T-cell (primary cell): ENCODE results near the gene CHM. TPM values are rescaled to one million over a fixed set of nuclear protein-coding genes. Genes with fewer than 3 reads are reported as not detected.
"Not testable (repeated sequence)": the region's sequence is repeated elsewhere in the genome, so short reads cannot be mapped to it uniquely, and the experiment has no call there.

Experiments
- ATAC-seq, 4 experiments: fragments of 200-7000 bp in 3 of 4; fragments of 150-1000 bp in 1 of 4; cut with Tn5 transposase; replicated peaks in 1 of 4; 1 replicate in 3 of 4; 2 replicates in 1 of 4; pipeline ENCODE4 v1.10.0; 2021; ENCODE audit warnings: moderate library complexity in 3 of 4, mild to moderate bottlenecking in 2 of 4, moderate number of reproducible peaks in 1 of 4
- CTCF ChIA-PET, 2 donors: fragments of 300-600 bp; sonication (Branson Sonifier 250); formaldehyde crosslinking; loops; one replicate each; lab custom pipeline; 2022; ENCODE audit warnings: antibody characterized with exemption in 2 of 2; lab: Charles Lee
- POLR2A ChIA-PET, 2 donors: fragments of 300-600 bp; sonication (Branson Sonifier 250); formaldehyde crosslinking; loops; one replicate each; lab custom pipeline; 2022; ENCODE audit warnings: antibody characterized with exemption in 2 of 2; lab: Charles Lee
- DNase-seq, 35 experiments: peaks; one replicate each; pipeline versions ENCODE4 v3.0.0 to v3.0.0-alpha.2; 2013 to 2023
- H3K27ac ChIP-seq: one replicate; pipeline ENCODE4 v1.5.1; 2013; ENCODE audit warnings: low read length
- H3K27me3 ChIP-seq, 2 experiments: replicated peaks in 1 of 2; 1 replicate in 1 of 2; 2 replicates in 1 of 2; pipeline versions ENCODE4 v1.6.1 to v1.7.0; 2013; ENCODE audit warnings: low read length in 1 of 2, mixed read lengths in 1 of 2; ENCODE audit not compliant: control insufficient read depth in 2 of 2, insufficient read depth in 2 of 2; ENCODE audit errors: extremely low read depth in 1 of 2
- H3K36me3 ChIP-seq, 2 donors: 1 replicate in 1 of 2; 2 replicates in 1 of 2; pipeline versions ENCODE4 v1.6.1 to v1.7.0; 2013; ENCODE audit warnings: low read length in 1 of 2; ENCODE audit not compliant: control insufficient read depth in 2 of 2, insufficient read depth in 1 of 2; ENCODE audit errors: extremely low read depth in 1 of 2
- H3K4me1 ChIP-seq, 2 experiments: 1 replicate in 1 of 2; 2 replicates in 1 of 2; pipeline versions ENCODE4 v1.6.1 to v1.7.0; 2013; ENCODE audit warnings: low read length in 2 of 2, mixed read lengths in 1 of 2; ENCODE audit not compliant: insufficient read depth in 2 of 2, control insufficient read depth in 1 of 2; ENCODE audit errors: extremely low read depth in 1 of 2
- H3K4me3 ChIP-seq, 2 donors: 1 replicate in 1 of 2; 2 replicates in 1 of 2; pipeline versions ENCODE4 v1.5.1 to v1.7.0; 2013; ENCODE audit warnings: mild to moderate bottlenecking in 2 of 2, low read length in 1 of 2, moderate library complexity in 1 of 2; ENCODE audit not compliant: control insufficient read depth in 1 of 2; ENCODE audit errors: extremely low read depth in 1 of 2
- H3K9me3 ChIP-seq: 2 replicates; pipeline ENCODE4 v1.7.0; 2013
- H3K27ac Mint-ChIP-seq, 2 donors: one replicate each; pipeline ENCODE4 v1.8.0; 2020 to 2021; ENCODE audit warnings: mild to moderate bottlenecking in 2 of 2, mixed read lengths in 2 of 2
- H3K27me3 Mint-ChIP-seq, 2 donors: one replicate each; pipeline ENCODE4 v1.8.0; 2021 to 2022; ENCODE audit warnings: mixed read lengths in 2 of 2
- H3K36me3 Mint-ChIP-seq: one replicate; pipeline ENCODE4 v1.8.0; 2021; ENCODE audit warnings: mixed read lengths
- H3K4me1 Mint-ChIP-seq, 3 donors: one replicate each; pipeline ENCODE4 v1.8.0; 2020 to 2022; ENCODE audit warnings: mixed read lengths in 3 of 3, mild to moderate bottlenecking in 1 of 3
- H3K4me3 Mint-ChIP-seq, 3 donors: one replicate each; pipeline ENCODE4 v1.8.0; 2020 to 2022; ENCODE audit warnings: mild to moderate bottlenecking in 3 of 3, mixed read lengths in 3 of 3, moderate library complexity in 3 of 3
- H3K9me3 Mint-ChIP-seq, 3 donors: one replicate each; pipeline ENCODE4 v1.8.0; 2020 to 2022; ENCODE audit warnings: mixed read lengths in 3 of 3
- WGBS: methylation state at CpG from one replicate; pipeline ENCODE4 v1.1.5; 2013; ENCODE audit warnings: missing lambda C conversion rate; ENCODE audit not compliant: insufficient coverage; 5-methylcytosine and 5-hydroxymethylcytosine counted together
- total RNA-seq, 35 experiments: library from RNA in 6 of 35; stranded (reverse) in 6 of 35; fragments of 120-200 nt in 1 of 35; gene quantifications; one replicate each; pipeline versions ENCODE4 v1.2.1 to v1.2.4 and lab custom pipeline; 2013 to 2026

Gene CHM
- total RNA-seq, 5 donors from 2014 or later (not counting 1 experiment from before 2014, with no cell fraction given), result 10.5 to 16.8 (median 16.2) TPM

- CTCF ChIA-PET, result no interaction called here
- Mint-ChIP-seq H3K4me3 (no peak overlapping the region), H3K36me3 (peaks cover 42% of the 10 kb centered on the region), H3K4me1 (peaks cover 26 to 48% (median 26%) of the 10 kb centered on the region in 3 donors), H3K27me3 (no peaks in the 10 kb centered on the region), H3K27ac (no peak overlapping the region), H3K9me3 (peaks cover 0 to 4% (median 3%) of the 10 kb centered on the region in 3 donors)
- 100% methylated on average over 1 of the region's 4 CpGs for WGBS
- H3K4me3 ChIP-seq, result no peak overlapping the region
- no peaks in the 10 kb centered on the region for H3K9me3 ChIP-seq
- no peaks in the 10 kb centered on the region for H3K36me3 ChIP-seq
- DNase-seq, result no peak
- ATAC-seq, result no peak
- POLR2A ChIA-PET, result no interaction called here
- H3K27ac ChIP-seq, result no peak overlapping the region
- H3K27me3 ChIP-seq, result no peaks in the 10 kb centered on the region
- H3K4me1 ChIP-seq, result peaks cover 0 to 4% of the 10 kb centered on the region in 2 experiments
Measured at GRCh38 chrX:86016139-86016538, 31.2 kb downstream of the CHM start.

DNA sequence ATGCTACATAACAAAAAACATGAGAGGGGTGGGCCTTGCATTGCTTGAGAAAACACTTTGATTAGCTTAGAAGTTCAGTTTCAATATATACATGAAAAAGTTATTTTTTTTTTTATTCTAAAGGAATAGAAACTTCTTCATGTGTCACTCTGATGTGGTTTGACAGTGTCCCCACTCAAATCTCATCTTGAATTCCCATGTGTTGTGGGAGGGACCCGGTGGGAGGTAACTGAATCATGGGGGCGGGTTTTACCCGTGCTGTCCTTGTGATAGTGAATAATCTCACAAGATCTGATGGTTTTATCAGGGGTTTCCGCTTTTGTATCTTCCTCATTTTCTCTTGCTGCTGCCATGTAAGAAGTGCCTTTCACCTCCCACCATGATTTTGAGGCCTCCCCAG is 32.4 kb downstream of the CHM start:
- H3K27me3 ChIP-seq, CTCF ChIA-PET, H3K36me3 ChIP-seq, H3K27ac ChIP-seq, H3K4me3 ChIP-seq, H3K4me1 ChIP-seq, ATAC-seq, H3K27ac Mint-ChIP-seq, POLR2A ChIA-PET, H3K9me3 Mint-ChIP-seq, H3K4me3 Mint-ChIP-seq, H3K27me3 Mint-ChIP-seq, H3K9me3 ChIP-seq: not testable (repeated sequence)
- Mint-ChIP-seq H3K36me3 (peaks cover 44% of the 10 kb centered on the region), H3K4me1 (peaks cover 22 to 48% (median 23%) of the 10 kb centered on the region in 3 donors)
- peak in 6 of 35 experiments; percentile 1 for DNase-seq
- no CpG with 5 or more reads among the region's 4 CpGs for WGBS

- no peaks in the 10 kb centered on the region for H3K27me3 ChIP-seq
- CTCF ChIA-PET, result no interaction called here
- ATAC-seq (no peak), DNase-seq (peak in 10 of 35 experiments; percentile 0 to 17 (median 4))
- POLR2A ChIA-PET, result no interaction called here
- Mint-ChIP-seq H3K9me3 (peaks cover 0 to 4% (median 3%) of the 10 kb centered on the region in 3 donors), H3K27ac (peak overlapping the region; percentile 25 to 36), H3K4me1 (peaks cover 17 to 43% (median 23%) of the 10 kb centered on the region in 3 donors), H3K36me3 (peaks cover 44% of the 10 kb centered on the region), H3K4me3 (no peak overlapping the region), H3K27me3 (no peaks in the 10 kb centered on the region)
- H3K36me3 ChIP-seq, result no peaks in the 10 kb centered on the region
- WGBS, result 79% methylated on average over 3 of the region's 5 CpGs
- H3K4me3 ChIP-seq, result no peak overlapping the region
- H3K27ac ChIP-seq, result no peak overlapping the region
- no peaks in the 10 kb centered on the region for H3K9me3 ChIP-seq
- H3K4me1 ChIP-seq, result peaks cover 0 to 4% of the 10 kb centered on the region in 2 experiments
Measured at GRCh38 chrX:86014421-86014820, 32.9 kb downstream of the CHM start.

- H3K4me3 Mint-ChIP-seq, result no peak overlapping the region
- peak overlapping the region in 1 of 2 donors; percentile 34 for H3K27ac Mint-ChIP-seq
- WGBS, result no CpG with 5 or more reads among the region's 3 CpGs
- H3K4me1 Mint-ChIP-seq, result peaks cover 11 to 40% (median 23%) of the 10 kb centered on the region in 3 donors
- CTCF ChIA-PET, result no interaction called here
- no peak for DNase-seq
- ATAC-seq, result no peak
- no peaks in the 10 kb centered on the region for H3K27me3 Mint-ChIP-seq
- no peaks in the 10 kb centered on the region for H3K36me3 ChIP-seq
- H3K27ac ChIP-seq, result no peak overlapping the region
- POLR2A ChIA-PET, result interaction anchor here in 1 of 2 donors (0.6 kb wide), 1 partner anchor 20 kb away, joined by 5 read pairs; no protein-coding TSS in a partner anchor
- H3K4me3 ChIP-seq, result no peak overlapping the region
- peaks cover 44% of the 10 kb centered on the region for H3K36me3 Mint-ChIP-seq
- no peaks in the 10 kb centered on the region for H3K9me3 ChIP-seq
- peaks cover 0 to 4% (median 3%) of the 10 kb centered on the region in 3 donors for H3K9me3 Mint-ChIP-seq
- peaks cover 0 to 4% of the 10 kb centered on the region in 2 experiments for H3K4me1 ChIP-seq
- H3K27me3 ChIP-seq, result no peaks in the 10 kb centered on the region
Measured at GRCh38 chrX:86013792-86014191, 33.6 kb downstream of the CHM start.

- Mint-ChIP-seq H3K9me3 (peaks cover 0 to 4% (median 3%) of the 10 kb centered on the region in 3 donors), H3K4me1 (peaks cover 11 to 35% (median 19%) of the 10 kb centered on the region in 3 donors), H3K36me3 (peaks cover 39% of the 10 kb centered on the region), H3K4me3 (no peak overlapping the region), H3K27ac (no peak overlapping the region), H3K27me3 (no peaks in the 10 kb centered on the region)
- Histone ChIP-seq H3K4me1 (peaks cover 0 to 4% of the 10 kb centered on the region in 2 experiments), H3K27me3 (no peaks in the 10 kb centered on the region), H3K9me3 (no peaks in the 10 kb centered on the region), H3K27ac (no peak overlapping the region), H3K4me3 (no peak overlapping the region), H3K36me3 (no peaks in the 10 kb centered on the region)
- ATAC-seq, result no peak
- POLR2A ChIA-PET, result no interaction called here
- DNase-seq, result no peak
- WGBS, result no CpG with 5 or more reads among the region's 1 CpG
- CTCF ChIA-PET, result no interaction called here
Measured at GRCh38 chrX:86012188-86012587, 35.2 kb downstream of the CHM start.

- H3K4me3 ChIP-seq, H3K9me3 Mint-ChIP-seq, ATAC-seq, H3K4me1 ChIP-seq, H3K9me3 ChIP-seq, POLR2A ChIA-PET, H3K27me3 ChIP-seq, DNase-seq, H3K27me3 Mint-ChIP-seq, H3K36me3 ChIP-seq, H3K4me3 Mint-ChIP-seq, H3K27ac Mint-ChIP-seq, CTCF ChIA-PET, H3K27ac ChIP-seq: not testable (repeated sequence)
- Mint-ChIP-seq H3K4me1 (peaks cover 21 to 44% (median 33%) of the 10 kb centered on the region in 3 donors), H3K36me3 (peaks cover 38% of the 10 kb centered on the region)
- WGBS, result no CpG with 5 or more reads among the region's 1 CpG
Measured at GRCh38 chrX:86009803-86010202, 37.6 kb downstream of the CHM start.
